Caco-2 (cell line): ENCODE data around the gene ZC3HAV1. TPM values are rescaled to one million over a fixed set of nuclear protein-coding genes. Genes with fewer than 3 reads are reported as not detected.

Experiments used
- Bru-seq: library from RNA; stranded (reverse); fragments of 400-500 nt; gene quantifications from one replicate; lab custom pipeline; 2021; lab: Mats Ljungman, UMichigan
- BruChase-seq, 2 experiments: library from RNA; stranded (reverse); fragments of 400-500 nt; gene quantifications; one replicate each; lab custom pipeline; 2021; lab: Mats Ljungman, UMichigan
- BruUV-seq: library from RNA; stranded (reverse); fragments of 400-500 nt; replicated peaks from 2 replicates; lab custom pipeline; 2021; lab: Mats Ljungman, UMichigan
- CTCF ChIA-PET: fragments of 300-600 bp; sonication (Branson Sonifier 250); formaldehyde crosslinking; loops from one replicate; lab custom pipeline; 2022; ENCODE audit warnings: antibody characterized with exemption; lab: Charles Lee
- POLR2A ChIA-PET: fragments of 300-600 bp; sonication (Branson Sonifier 250); formaldehyde crosslinking; loops from one replicate; lab custom pipeline; 2022; ENCODE audit warnings: antibody characterized with exemption; lab: Charles Lee
- DNase-seq, 2 experiments: peaks; one replicate each; pipeline versions ENCODE4 v3.0.0 to v3.0.0-alpha.2; 2020 to 2022
- H3K27me3 ChIP-seq: replicated peaks from 2 replicates; pipeline ENCODE4 v1.6.0; 2011; ENCODE audit warnings: low read length; ENCODE audit not compliant: control insufficient read depth, insufficient read depth
- H3K36me3 ChIP-seq: 2 replicates; pipeline ENCODE4 v1.5.1; 2011; ENCODE audit warnings: low read length; ENCODE audit not compliant: control insufficient read depth, insufficient read depth
- H3K4me1 ChIP-seq: fragments of 250-450 bp; sonication (Bioruptor Pico); 2 replicates; pipeline ENCODE4 v1.5.1; 2020; ENCODE audit warnings: mild to moderate bottlenecking
- H3K4me3 ChIP-seq: 2 replicates; pipeline ENCODE4 v1.5.1; 2011; ENCODE audit warnings: low read depth, mild to moderate bottlenecking, control low read depth, low read length
- H3K9me3 ChIP-seq: fragments of 250-450 bp; sonication (Bioruptor Pico); 2 replicates; pipeline ENCODE4 v1.5.1; 2020; ENCODE audit warnings: mild to moderate bottlenecking, moderate library complexity
- H3K27ac Mint-ChIP-seq: one replicate; pipeline ENCODE4 v1.8.0; 2022; ENCODE audit warnings: mixed read lengths; ENCODE audit not compliant: unreplicated experiment
- H3K27me3 Mint-ChIP-seq: one replicate; pipeline ENCODE4 v1.8.0; 2022; ENCODE audit warnings: mixed read lengths; ENCODE audit not compliant: insufficient read depth, unreplicated experiment
- H3K36me3 Mint-ChIP-seq: one replicate; pipeline ENCODE4 v1.8.0; 2022; ENCODE audit warnings: mild to moderate bottlenecking, mixed read lengths; ENCODE audit not compliant: insufficient read depth, unreplicated experiment
- H3K4me1 Mint-ChIP-seq: one replicate; pipeline ENCODE4 v1.8.0; 2022; ENCODE audit warnings: low read depth, mixed read lengths; ENCODE audit not compliant: unreplicated experiment
- H3K4me3 Mint-ChIP-seq: one replicate; pipeline ENCODE4 v1.8.0; 2022; ENCODE audit warnings: mild to moderate bottlenecking, moderate library complexity, mixed read lengths; ENCODE audit not compliant: unreplicated experiment
- H3K9me3 Mint-ChIP-seq: one replicate; pipeline ENCODE4 v1.8.0; 2022; ENCODE audit warnings: mixed read lengths; ENCODE audit not compliant: unreplicated experiment
- CTCF ChIP-seq, 2 experiments: fragments of 200-600 bp in 1 of 2; IDR thresholded peaks; 1 replicate in 1 of 2; 2 replicates in 1 of 2; pipeline versions ENCODE4 v1.5.1 to v1.8.0; 2011 to 2022; ENCODE audit warnings: antibody characterized with exemption in 1 of 2, control low read depth in 1 of 2, inconsistent platforms in 1 of 2, low read depth in 1 of 2, low read length in 1 of 2, mild to moderate bottlenecking in 1 of 2, moderate library complexity in 1 of 2; ENCODE audit not compliant: insufficient read depth in 1 of 2, severe bottlenecking in 1 of 2, unreplicated experiment in 1 of 2
- intact Hi-C: fragments of 100-400 bp; cut with micrococcal nuclease; formaldehyde crosslinking; loops from one replicate; pipeline ENCODE4 v1.10.0; 2022; ENCODE audit not compliant: unreplicated experiment
- long read RNA-seq: library from polyadenylated mRNA; stranded (forward); transcript quantifications from one replicate; pipeline ENCODE4 v2.0.0, GENCODE V29; 2022
- total RNA-seq: library from RNA; stranded (reverse); gene quantifications from 2 replicates; pipeline ENCODE4 v1.2.3, GENCODE V29; 2022

ZC3HAV1 gene
- 30.8 and 30.9 TPM in 2 replicates for total RNA-seq
- Bru-seq, nascent RNA = percentile 76 among the genes with signal in this experiment
- percentile 85 among the genes with signal in this experiment for BruChase-seq, experiment 1, labeled RNA remaining after a 2-hour chase
- BruChase-seq, experiment 2, labeled RNA remaining after a 6-hour chase = percentile 87 among the genes with signal in this experiment
- long read RNA-seq, full-length matches to known transcripts = 21 of 30 reads
- long read RNA-seq, partial matches to known transcripts = 3 of 30 reads
- long read RNA-seq, other reads (novel, unspliced or antisense) = 6 of 30 reads

DNA sequence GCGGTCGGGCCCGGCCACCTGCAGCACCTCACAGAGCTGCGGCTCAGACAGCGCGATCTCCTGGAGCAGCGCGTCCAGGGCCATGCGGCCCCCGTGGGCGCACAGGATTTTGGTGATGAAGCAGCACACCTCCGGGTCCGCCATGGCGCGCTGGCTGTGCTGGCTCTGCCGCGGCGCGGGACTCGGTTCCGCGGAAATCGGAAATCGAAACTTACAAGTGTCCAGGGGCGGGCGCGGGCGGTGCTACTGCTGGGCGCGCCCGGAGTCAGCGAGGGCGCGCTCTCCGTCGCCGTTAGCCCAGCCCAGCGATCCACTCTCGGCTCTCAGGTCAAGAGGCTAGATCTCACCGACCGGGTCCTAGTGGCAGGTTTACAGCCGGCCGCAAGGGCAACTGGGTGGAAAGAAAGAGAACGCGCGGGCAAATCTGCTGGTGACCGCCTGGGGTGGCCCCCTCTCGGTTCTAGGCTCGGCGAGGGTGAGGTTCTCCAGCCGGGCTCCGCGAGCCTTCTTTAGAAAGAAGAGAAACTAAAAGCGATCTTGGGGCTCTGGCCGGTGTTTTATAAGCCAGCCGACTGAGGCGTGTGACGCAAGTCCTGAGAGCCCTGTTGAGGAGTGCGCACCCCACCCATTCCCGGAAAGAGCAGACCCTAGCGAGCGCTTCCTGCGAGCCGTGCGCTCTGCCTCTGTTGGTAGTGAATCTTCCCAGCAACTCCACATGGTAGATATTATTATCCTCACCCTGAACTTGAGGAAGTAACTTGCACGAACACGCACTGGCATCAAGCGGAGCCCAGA, at the start of gene ZC3HAV1:
Gene ZC3HAV1 (minus strand): TSS at position 533 of the 795 bp plus-strand sequence. CDS start 389 bp downstream, at position 144.
- H3K9me3 Mint-ChIP-seq = no peaks in the 10 kb centered on the region
- peaks cover 6% of the 10 kb centered on the region for H3K4me1 Mint-ChIP-seq
- ChIA-PET CTCF (no interaction called here), POLR2A (no interaction called here)
- TSS peak; percentile 88 for BruUV-seq
- intact Hi-C loops = loop anchor here (1.0 to 5.0 kb wide), 4 partner anchors 35 to 253 kb away; partner anchors contain the start of gene UBN2
- peak within 1 kb of the TSS; percentile 55 for H3K27ac Mint-ChIP-seq
- Histone ChIP-seq H3K4me1 (peaks cover 8% of the 10 kb centered on the region), H3K4me3 (peak within 1 kb of the TSS; percentile 57), H3K9me3 (no peaks in the 10 kb centered on the region), H3K36me3 (no peaks in the 10 kb centered on the region), H3K27me3 (no peaks in the 10 kb centered on the region)
- peak; percentile 21 to 42 for TF ChIP-seq CTCF (IDR thresholded peaks at IDR 0.05; ENCODE audit: insufficient read depth in 1 of 2, low read depth in 1 of 2, low read length in 1 of 2, severe bottlenecking in 1 of 2, unreplicated experiment in 1 of 2)
- H3K4me3 Mint-ChIP-seq = peak within 1 kb of the TSS; percentile 85
- peaks cover 10% of the 10 kb centered on the region for H3K36me3 Mint-ChIP-seq
- peak; percentile 88 to 90 for DNase-seq
- no peaks in the 10 kb centered on the region for H3K27me3 Mint-ChIP-seq

DNA sequence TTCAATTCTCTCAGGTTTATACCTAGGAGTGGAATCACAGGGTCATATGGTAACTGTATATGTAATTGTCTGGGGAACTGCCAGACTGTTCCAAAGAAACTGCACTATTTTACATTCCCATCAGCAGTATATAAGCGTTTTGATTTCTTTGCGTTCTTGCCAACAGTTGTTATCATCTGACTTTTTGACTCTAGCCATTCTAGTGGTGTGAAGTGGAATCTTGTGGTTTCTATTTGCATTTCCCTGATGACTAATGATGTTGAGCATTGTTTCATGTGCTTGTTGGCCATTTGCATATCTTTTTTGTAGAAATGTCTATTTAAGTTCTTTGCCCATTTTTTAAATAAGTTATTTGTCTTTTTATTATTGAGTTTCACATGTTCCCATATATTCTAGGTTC, 44.3 kb upstream of the ZC3HAV1 start:
- Mint-ChIP-seq H3K36me3 (no peaks in the 10 kb centered on the region), H3K27me3 (no peaks in the 10 kb centered on the region)

More for the DNA sequence above, 44.3 kb upstream of the ZC3HAV1 start:
- POLR2A ChIA-PET = no interaction called here
- Mint-ChIP-seq H3K4me1 (no peaks in the 10 kb centered on the region), H3K27ac (no peak overlapping the region), H3K4me3 (no peak overlapping the region), H3K9me3 (no peaks in the 10 kb centered on the region)
- BruUV-seq = no TSS peak
- TF ChIP-seq CTCF (IDR thresholded peaks at IDR 0.05; ENCODE audit: insufficient read depth in 1 of 2, low read depth in 1 of 2, low read length in 1 of 2, severe bottlenecking in 1 of 2, unreplicated experiment in 1 of 2) = no peak
- no peak for DNase-seq
- no peaks in the 10 kb centered on the region for H3K4me1 ChIP-seq
- H3K36me3 ChIP-seq = no peaks in the 10 kb centered on the region
- CTCF ChIA-PET = no interaction called here
- intact Hi-C loops = no loop called here
- no peak overlapping the region for H3K4me3 ChIP-seq
- no peaks in the 10 kb centered on the region for H3K9me3 ChIP-seq
- no peaks in the 10 kb centered on the region for H3K27me3 ChIP-seq
